GM21381 (cell line): ENCODE measurements around the gene DIP2C.
"Not testable (repeated sequence)": the region's sequence is repeated elsewhere in the genome, so short reads cannot be mapped to it uniquely, and the experiment has no call there.

Experiments
- ATAC-seq: cut with Tn5 transposase; IDR thresholded peaks from one replicate; pipeline ENCODE4 v1.9.1; 2021; ENCODE audit warnings: mild to moderate bottlenecking, moderate library complexity; ENCODE audit not compliant: unreplicated experiment

The DIP2C gene

DNA sequence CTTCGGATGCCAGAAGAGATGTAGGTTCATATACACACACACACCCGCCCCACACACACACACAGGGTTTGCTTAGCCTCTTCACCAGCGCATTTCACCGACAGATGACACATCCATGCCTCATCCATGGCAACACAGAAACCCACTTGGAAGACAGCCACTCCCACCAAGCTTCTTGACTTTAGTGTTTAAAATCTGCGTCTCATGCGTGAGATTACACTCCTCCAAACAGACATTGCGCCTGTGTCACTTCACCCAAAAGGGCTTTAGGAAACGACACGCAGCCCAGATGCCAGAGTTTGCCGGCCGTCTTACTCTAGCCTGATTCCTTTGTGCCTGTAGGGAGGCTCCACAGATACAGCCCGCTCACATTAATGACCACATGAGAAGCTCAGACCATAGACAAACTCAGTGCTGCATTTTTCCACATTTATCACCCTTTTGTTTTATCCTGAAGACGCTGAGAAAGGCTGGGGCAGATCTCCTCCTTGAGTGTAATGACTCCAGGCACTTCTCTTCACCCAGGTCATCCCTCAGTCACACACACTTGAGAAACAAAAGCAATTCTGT lies 73.8 kb downstream of the DIP2C start:
- no peak for ATAC-seq

- ATAC-seq, result no peak
Measured at GRCh38 chr10:614790-615582, 74.5 kb downstream of the DIP2C start.

- ATAC-seq, result no peak
Measured at GRCh38 chr10:614139-614711, 75.2 kb downstream of the DIP2C start.

GRCh38 chr10:613271-614138 lies 76.0 kb downstream of the DIP2C start:
- ATAC-seq, result no peak

DNA sequence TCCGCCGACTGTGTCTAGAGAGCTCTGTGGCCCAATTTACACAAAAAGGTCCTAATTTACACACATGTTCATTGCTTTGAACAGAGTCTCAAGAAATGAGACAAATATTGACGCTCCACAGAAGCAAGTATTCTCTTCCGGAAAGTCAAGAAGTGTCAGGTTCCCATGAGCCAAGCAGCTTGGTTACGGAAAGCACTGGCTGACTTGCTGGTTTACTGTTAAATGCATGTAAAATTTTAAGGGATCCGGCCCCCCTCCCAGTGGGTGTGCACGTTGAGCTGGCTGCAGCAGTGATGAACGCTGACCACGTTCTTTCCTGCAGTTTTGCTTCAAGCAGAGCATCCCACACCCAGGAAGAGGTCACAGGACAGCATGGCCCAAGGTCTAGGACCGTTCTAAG lies 76.8 kb downstream of the DIP2C start:
- ATAC-seq, result no peak

GRCh38 chr10:610642-611305 lies 78.7 kb downstream of the DIP2C start:
- ATAC-seq, result not testable (repeated sequence)

- ATAC-seq, result no peak
Measured at GRCh38 chr10:609868-610545, 79.5 kb downstream of the DIP2C start.

DNA sequence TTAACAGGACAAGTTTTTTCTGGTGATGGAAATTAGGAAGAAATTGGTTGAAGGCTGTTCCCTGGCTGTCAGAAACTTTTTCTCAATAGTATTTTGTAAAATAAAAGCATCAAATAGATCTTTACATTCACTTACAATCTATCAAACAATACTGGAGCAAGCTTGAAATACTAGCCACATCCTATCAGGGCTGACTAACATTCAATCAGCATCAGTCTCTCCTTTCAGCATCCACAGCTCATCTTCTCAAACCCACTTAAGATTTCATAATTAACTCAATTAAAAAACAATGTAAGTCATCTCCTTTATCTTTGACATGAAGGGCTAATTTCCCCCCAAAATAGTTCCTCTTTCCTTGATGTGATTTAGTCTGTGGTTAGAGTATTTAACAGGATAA lies 80.2 kb downstream of the DIP2C start:
- ATAC-seq, result no peak

- ATAC-seq, result no peak
Measured at GRCh38 chr10:608331-609261, 80.9 kb downstream of the DIP2C start.

GRCh38 chr10:607545-608185 lies 81.8 kb downstream of the DIP2C start:
- ATAC-seq, result no peak

DNA sequence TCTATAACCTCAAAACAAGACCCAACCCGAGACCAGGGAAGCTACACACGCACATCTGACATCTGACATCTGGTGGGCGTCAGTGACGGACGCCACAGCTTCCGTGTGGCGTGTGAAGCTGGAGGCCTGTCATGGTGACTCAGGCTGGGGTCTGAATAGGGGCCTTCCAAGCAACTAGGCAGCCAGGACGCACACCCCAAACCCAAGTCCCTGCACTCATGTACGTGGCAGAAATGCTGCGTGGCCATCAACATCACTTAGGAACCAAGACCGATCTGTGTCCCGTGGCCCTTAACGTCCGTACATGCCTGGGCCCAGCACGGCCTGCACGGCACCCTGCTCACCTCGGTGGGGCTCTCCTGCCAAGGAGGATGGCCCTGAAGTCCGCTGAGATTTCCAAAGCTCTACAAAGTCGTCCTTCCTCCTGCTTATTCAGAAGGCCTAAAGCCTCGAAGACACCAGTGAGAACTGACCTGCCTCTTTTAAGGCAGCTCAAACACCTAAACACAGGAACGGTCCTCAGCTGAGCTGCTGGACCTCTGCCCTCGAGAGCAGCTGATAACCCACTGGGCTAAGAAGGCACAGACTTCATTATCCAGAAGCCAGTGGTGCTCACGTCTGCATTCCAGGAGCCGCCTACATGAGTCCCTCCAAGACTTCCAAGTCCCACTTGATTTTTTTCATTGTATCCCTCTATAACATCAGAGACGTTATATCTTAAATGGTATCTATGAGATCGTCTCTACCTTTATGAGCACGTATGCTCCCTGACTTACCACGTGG lies 82.5 kb downstream of the DIP2C start:
- ATAC-seq, result no peak

- ATAC-seq, result no peak
Measured at GRCh38 chr10:605632-606325, 83.7 kb downstream of the DIP2C start.

DNA sequence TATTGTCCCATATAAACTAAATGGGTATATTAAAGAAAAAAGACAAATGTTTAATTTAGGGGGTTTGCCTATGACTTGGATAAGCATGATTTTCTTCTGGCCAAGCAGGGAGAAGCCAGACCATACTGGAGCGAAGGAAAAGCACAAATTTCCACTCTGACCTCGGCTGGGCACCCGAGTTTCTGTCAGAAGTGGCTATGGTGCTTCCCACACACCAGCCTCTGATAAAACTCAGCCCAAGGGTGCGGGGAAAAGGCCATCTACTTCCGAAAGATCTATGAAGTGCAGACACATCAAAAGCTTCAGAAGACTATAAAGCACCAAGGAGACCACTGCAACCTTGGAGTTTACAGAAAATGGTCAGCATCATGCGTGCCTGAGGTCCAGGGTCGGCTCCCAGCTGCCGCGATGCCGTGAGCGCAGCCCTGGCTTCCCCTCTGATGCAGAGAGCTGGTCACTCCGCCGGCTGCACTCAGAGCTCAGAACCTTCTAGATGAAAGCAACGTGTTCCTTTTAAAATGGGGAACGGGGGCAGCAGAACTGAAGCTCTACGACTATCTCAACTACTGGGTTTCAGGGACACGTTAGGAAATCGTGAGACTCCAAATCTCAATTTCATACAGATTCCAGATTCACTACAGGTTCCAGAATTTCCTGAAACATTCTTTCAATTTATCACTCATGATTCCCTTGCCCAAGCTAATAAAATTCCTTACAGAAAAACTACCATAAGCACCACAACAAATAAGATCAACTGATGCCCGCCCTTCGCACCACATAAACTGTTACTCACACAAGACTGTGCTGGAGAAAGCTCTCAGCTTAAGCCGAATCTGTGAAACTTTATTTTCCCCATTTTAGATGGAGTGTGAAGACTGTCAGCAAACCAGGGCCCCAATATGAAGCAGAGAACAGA lies 84.5 kb downstream of the DIP2C start:
- ATAC-seq, result no peak

GRCh38 chr10:603745-604144 lies 85.7 kb downstream of the DIP2C start:
- ATAC-seq, result no peak

GRCh38 chr10:602391-603005 lies 87.0 kb downstream of the DIP2C start:
- no peak for ATAC-seq

GRCh38 chr10:601660-601963 lies 87.9 kb downstream of the DIP2C start:
- ATAC-seq, result no peak
